DMS 273 (cell line): ENCODE data around the gene UBE2E2.

Experiments used
- DNase-seq: peaks from one replicate; lab custom pipeline; 2025; ENCODE audit not compliant: unreplicated experiment; lab: John Stamatoyannopoulos, UW

Gene UBE2E2

GRCh38 chr3:23567917-23568316, 364.8 kb downstream of the UBE2E2 start:
- DNase-seq = no peak

GRCh38 chr3:23573827-23574226, 370.7 kb downstream of the UBE2E2 start:
- DNase-seq = no peak

GRCh38 chr3:23574822-23575315, 371.7 kb downstream of the UBE2E2 start:
- DNase-seq = no peak

GRCh38 chr3:23575697-23576096, 372.6 kb downstream of the UBE2E2 start:
- no peak for DNase-seq

GRCh38 chr3:23576379-23576959, 373.3 kb downstream of the UBE2E2 start:
- DNase-seq = no peak

- no peak for DNase-seq
These were observed 377.1 kb downstream of the UBE2E2 start for GRCh38 chr3:23580096-23580713.

GRCh38 chr3:23583980-23584740, 381.0 kb downstream of the UBE2E2 start:
- no peak for DNase-seq

- DNase-seq = no peak
These were observed 384.4 kb downstream of the UBE2E2 start for GRCh38 chr3:23587513-23587912.

- DNase-seq = no peak
These were observed 385.4 kb downstream of the UBE2E2 start for GRCh38 chr3:23588547-23588946.

- DNase-seq = no peak
These were observed 386.5 kb downstream of the UBE2E2 start for GRCh38 chr3:23589602-23590001.

- DNase-seq = no peak
These were observed 387.5 kb downstream of the UBE2E2 start for GRCh38 chr3:23590424-23591273.

GRCh38 chr3:23591374-23591773, 388.2 kb downstream of the UBE2E2 start:
- no peak for DNase-seq

- no peak for DNase-seq
These were observed 390.1 kb downstream of the UBE2E2 start for GRCh38 chr3:23592961-23593931.

- no peak for DNase-seq
These were observed 390.9 kb downstream of the UBE2E2 start for GRCh38 chr3:23594066-23594465.

- DNase-seq = no peak
These were observed 392.0 kb downstream of the UBE2E2 start for GRCh38 chr3:23594894-23595670.

- no peak for DNase-seq
These were observed 392.7 kb downstream of the UBE2E2 start for GRCh38 chr3:23595851-23596250.

- no peak for DNase-seq
These were observed 397.2 kb downstream of the UBE2E2 start for GRCh38 chr3:23600167-23600871.

- DNase-seq = no peak
These were observed 398.1 kb downstream of the UBE2E2 start for GRCh38 chr3:23601091-23601822.
